ENCODE results near the gene SUCO. TPM values are rescaled to one million over a fixed set of nuclear protein-coding genes. Genes with fewer than 3 reads are reported as not detected.

SUCO gene
- total RNA-seq, 1 donor from 2014 or later, result 51.7 TPM

GRCh38 chr1:172628401-172628800 is 95.5 kb downstream of the SUCO start:
- peaks cover 1% of the 10 kb centered on the region for H3K9me3 Mint-ChIP-seq (ENCODE audit: unreplicated experiment)
- no peak for TF ChIP-seq CTCF (IDR thresholded peaks at IDR 0.05; ENCODE audit: partially characterized antibody, unreplicated experiment)
- no peak overlapping the region for H3K4me3 Mint-ChIP-seq (ENCODE audit: unreplicated experiment)
- no peaks in the 10 kb centered on the region for H3K27me3 Mint-ChIP-seq (ENCODE audit: unreplicated experiment)
- no peaks in the 10 kb centered on the region for H3K4me1 Mint-ChIP-seq (ENCODE audit: low read depth, unreplicated experiment)
- no peaks in the 10 kb centered on the region for H3K36me3 Mint-ChIP-seq (ENCODE audit: unreplicated experiment)
- no peak overlapping the region for H3K27ac Mint-ChIP-seq (ENCODE audit: unreplicated experiment)
- no peak for DNase-seq

GRCh38 chr1:172629170-172629569 is 96.2 kb downstream of the SUCO start:
- no peak for TF ChIP-seq CTCF (IDR thresholded peaks at IDR 0.05; ENCODE audit: partially characterized antibody, unreplicated experiment)
- no peak for DNase-seq
- H3K9me3 Mint-ChIP-seq (ENCODE audit: unreplicated experiment), result peaks cover 1% of the 10 kb centered on the region
- H3K36me3 Mint-ChIP-seq (ENCODE audit: unreplicated experiment), result no peaks in the 10 kb centered on the region
- no peaks in the 10 kb centered on the region for H3K27me3 Mint-ChIP-seq (ENCODE audit: unreplicated experiment)
- H3K27ac Mint-ChIP-seq (ENCODE audit: unreplicated experiment), result no peak overlapping the region
- no peaks in the 10 kb centered on the region for H3K4me1 Mint-ChIP-seq (ENCODE audit: low read depth, unreplicated experiment)
- H3K4me3 Mint-ChIP-seq (ENCODE audit: unreplicated experiment), result no peak overlapping the region

- no peak for DNase-seq
- Mint-ChIP-seq H3K27me3 (ENCODE audit: unreplicated experiment) (no peaks in the 10 kb centered on the region), H3K9me3 (ENCODE audit: unreplicated experiment) (peaks cover 1% of the 10 kb centered on the region), H3K36me3 (ENCODE audit: unreplicated experiment) (no peaks in the 10 kb centered on the region), H3K27ac (ENCODE audit: unreplicated experiment) (no peak overlapping the region), H3K4me1 (ENCODE audit: low read depth, unreplicated experiment) (no peaks in the 10 kb centered on the region), H3K4me3 (ENCODE audit: unreplicated experiment) (no peak overlapping the region)
- TF ChIP-seq CTCF (IDR thresholded peaks at IDR 0.05; ENCODE audit: partially characterized antibody, unreplicated experiment), result no peak
These were observed 96.7 kb downstream of the SUCO start for GRCh38 chr1:172629638-172630037.

GRCh38 chr1:172630056-172630818 is 97.3 kb downstream of the SUCO start:
- Mint-ChIP-seq H3K27ac (ENCODE audit: unreplicated experiment) (no peak overlapping the region), H3K4me3 (ENCODE audit: unreplicated experiment) (no peak overlapping the region), H3K4me1 (ENCODE audit: low read depth, unreplicated experiment) (no peaks in the 10 kb centered on the region), H3K36me3 (ENCODE audit: unreplicated experiment) (no peaks in the 10 kb centered on the region), H3K9me3 (ENCODE audit: unreplicated experiment) (peaks cover 1% of the 10 kb centered on the region), H3K27me3 (ENCODE audit: unreplicated experiment) (no peaks in the 10 kb centered on the region)
- no peak for DNase-seq
- no peak for TF ChIP-seq CTCF (IDR thresholded peaks at IDR 0.05; ENCODE audit: partially characterized antibody, unreplicated experiment)

GRCh38 chr1:172630868-172631267 is 97.9 kb downstream of the SUCO start:
- Mint-ChIP-seq H3K36me3 (ENCODE audit: unreplicated experiment) (no peaks in the 10 kb centered on the region), H3K27me3 (ENCODE audit: unreplicated experiment) (no peaks in the 10 kb centered on the region), H3K4me1 (ENCODE audit: low read depth, unreplicated experiment) (no peaks in the 10 kb centered on the region), H3K4me3 (ENCODE audit: unreplicated experiment) (no peak overlapping the region), H3K9me3 (ENCODE audit: unreplicated experiment) (peaks cover 1% of the 10 kb centered on the region), H3K27ac (ENCODE audit: unreplicated experiment) (no peak overlapping the region)
- no peak for TF ChIP-seq CTCF (IDR thresholded peaks at IDR 0.05; ENCODE audit: partially characterized antibody, unreplicated experiment)
- no peak for DNase-seq
